GM21576 (cell line): Measurements from ENCODE around the gene MRPL20.
"Not testable (repeated sequence)": the region's sequence is repeated elsewhere in the genome, so short reads cannot be mapped to it uniquely, and the experiment has no call there.

Experiments used
- ATAC-seq: cut with Tn5 transposase; IDR thresholded peaks from one replicate; pipeline ENCODE4 v1.9.1; 2021; ENCODE audit warnings: mild to moderate bottlenecking, moderate library complexity; ENCODE audit not compliant: unreplicated experiment

MRPL20 gene

GRCh38 chr1:1427106-1427819, 20.2 kb upstream of the MRPL20 start:
- no peak for ATAC-seq

- no peak for ATAC-seq
Observed at GRCh38 chr1:1426496-1427105, 19.5 kb upstream of the MRPL20 start.

- no peak for ATAC-seq
Observed at GRCh38 chr1:1425753-1426495, 18.8 kb upstream of the MRPL20 start.

GRCh38 chr1:1425426-1425752, 18.3 kb upstream of the MRPL20 start:
- ATAC-seq = no peak

- ATAC-seq = no peak
Observed at GRCh38 chr1:1424707-1425106, 17.6 kb upstream of the MRPL20 start.

- ATAC-seq = no peak
Observed at GRCh38 chr1:1423245-1423597, 16.1 kb upstream of the MRPL20 start.

GRCh38 chr1:1422465-1423244, 15.6 kb upstream of the MRPL20 start:
- no peak for ATAC-seq

GRCh38 chr1:1421907-1422464, 14.9 kb upstream of the MRPL20 start:
- ATAC-seq = no peak

GRCh38 chr1:1421147-1421906, 14.2 kb upstream of the MRPL20 start, which contains the start of gene ANKRD65:
ANKRD65 (minus strand) TSS chr1:1421276; CDS start chr1:1421005, 271 bp downstream.
- ATAC-seq = no peak

- ATAC-seq = no peak
Observed at GRCh38 chr1:1420654-1421141, 13.6 kb upstream of the MRPL20 start.

GRCh38 chr1:1419813-1420653, 12.9 kb upstream of the MRPL20 start:
- ATAC-seq = no peak

GRCh38 chr1:1419363-1419812, 12.3 kb upstream of the MRPL20 start:
- no peak for ATAC-seq

- no peak for ATAC-seq
Observed at GRCh38 chr1:1418464-1419362, 11.6 kb upstream of the MRPL20 start.

GRCh38 chr1:1417825-1418463, 10.9 kb upstream of the MRPL20 start:
- not testable (repeated sequence) for ATAC-seq

- not testable (repeated sequence) for ATAC-seq
Observed at GRCh38 chr1:1417396-1417795, 10.3 kb upstream of the MRPL20 start.

GRCh38 chr1:1415751-1416150, 8.7 kb upstream of the MRPL20 start:
- ATAC-seq = no peak

- ATAC-seq = not testable (repeated sequence)
Observed at GRCh38 chr1:1412311-1412902, 5.3 kb upstream of the MRPL20 start.
